IPS DF 19.7 (cell line): ENCODE data around the gene XKR8.

Experiments
- DNase-seq: peaks from one replicate; pipeline ENCODE4 v3.0.0-alpha.2; 2013; ENCODE audit warnings: low read depth, low spot score

XKR8 gene, protein sequence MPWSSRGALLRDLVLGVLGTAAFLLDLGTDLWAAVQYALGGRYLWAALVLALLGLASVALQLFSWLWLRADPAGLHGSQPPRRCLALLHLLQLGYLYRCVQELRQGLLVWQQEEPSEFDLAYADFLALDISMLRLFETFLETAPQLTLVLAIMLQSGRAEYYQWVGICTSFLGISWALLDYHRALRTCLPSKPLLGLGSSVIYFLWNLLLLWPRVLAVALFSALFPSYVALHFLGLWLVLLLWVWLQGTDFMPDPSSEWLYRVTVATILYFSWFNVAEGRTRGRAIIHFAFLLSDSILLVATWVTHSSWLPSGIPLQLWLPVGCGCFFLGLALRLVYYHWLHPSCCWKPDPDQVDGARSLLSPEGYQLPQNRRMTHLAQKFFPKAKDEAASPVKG

GRCh38 chr1:27959792-27960603 lies at the start of gene XKR8:
XKR8 (plus strand) TSS chr1:27959973; CDS start chr1:27960070, 97 bp downstream.
- DNase-seq = peak; percentile 42

- no peak for DNase-seq
These were observed 47.3 kb upstream of the XKR8 start for GRCh38 chr1:27912429-27912828.

GRCh38 chr1:27915082-27915575 lies 44.6 kb upstream of the XKR8 start:
- DNase-seq = no peak

- no peak for DNase-seq
These were observed 37.5 kb upstream of the XKR8 start for GRCh38 chr1:27922272-27922671.

GRCh38 chr1:27928216-27928954 lies 31.4 kb upstream of the XKR8 start:
- no peak for DNase-seq

DNA sequence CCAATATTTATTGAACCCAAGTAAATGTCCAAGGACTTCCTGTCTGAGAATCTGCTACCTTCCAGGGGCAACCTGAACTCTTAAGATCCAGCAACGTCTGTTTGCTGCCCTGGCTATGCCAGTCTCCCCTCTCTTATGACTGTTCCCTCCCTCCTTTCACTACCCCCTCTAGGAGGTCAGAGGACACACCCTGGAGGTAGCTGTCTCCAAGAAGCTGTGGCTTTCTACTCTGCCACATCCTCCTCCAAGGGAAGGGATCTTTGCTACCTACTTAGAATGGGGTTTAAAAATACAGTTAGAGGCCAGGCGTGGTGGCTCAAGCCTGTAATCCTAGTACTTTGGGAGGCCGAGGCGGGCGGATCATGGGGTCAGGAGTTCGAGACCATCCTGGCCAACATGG lies 28.6 kb upstream of the XKR8 start:
- no peak for DNase-seq

DNA sequence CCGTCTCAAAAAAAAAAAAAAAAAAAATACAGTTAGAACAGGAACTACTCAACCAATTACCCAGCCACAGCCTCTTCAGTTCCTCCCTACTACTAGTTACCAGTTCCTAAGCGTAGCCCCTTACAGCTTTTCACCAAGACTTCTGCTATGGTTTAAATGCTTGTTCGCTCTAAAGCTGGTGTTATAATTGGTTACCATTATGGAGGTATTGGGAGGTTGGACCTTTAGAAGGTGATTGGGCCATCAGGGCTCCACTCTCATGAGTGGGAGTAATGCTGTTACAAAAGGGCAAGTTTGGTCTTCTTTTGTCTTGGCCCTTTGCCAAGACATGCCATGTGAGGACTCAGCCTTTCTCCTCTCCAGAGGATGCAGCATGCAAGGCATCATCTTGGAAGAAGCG lies 28.0 kb upstream of the XKR8 start:
- no peak for DNase-seq

- peak; percentile 86 for DNase-seq
These were observed 24.8 kb upstream of the XKR8 start, which contains the start of gene SMPDL3B for GRCh38 chr1:27934818-27935549. SMPDL3B (plus strand) TSS chr1:27935000; CDS start chr1:27935184, 184 bp downstream.

DNA sequence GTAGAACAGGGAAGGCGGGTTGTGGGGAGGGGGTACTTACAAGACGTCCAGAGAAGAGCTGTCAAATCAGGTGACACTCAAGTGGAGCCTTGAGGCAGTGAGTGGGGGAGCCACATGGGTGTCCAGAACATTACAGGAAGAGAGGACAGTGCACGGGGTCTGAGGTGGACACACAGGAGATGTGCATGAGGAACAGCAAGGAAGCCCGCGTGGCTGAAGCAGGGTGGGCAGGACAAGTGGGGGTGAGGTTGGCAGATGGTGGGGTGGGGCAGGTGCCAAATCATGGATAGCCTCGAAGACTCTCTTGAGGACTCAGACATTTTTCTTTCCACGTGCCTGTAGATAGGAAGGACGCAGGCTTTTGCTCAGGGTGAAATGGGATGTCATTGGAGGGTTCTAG lies 24.1 kb upstream of the XKR8 start:
- no peak for DNase-seq

- DNase-seq = no peak
These were observed 23.4 kb upstream of the XKR8 start for GRCh38 chr1:27936370-27936769.

DNA sequence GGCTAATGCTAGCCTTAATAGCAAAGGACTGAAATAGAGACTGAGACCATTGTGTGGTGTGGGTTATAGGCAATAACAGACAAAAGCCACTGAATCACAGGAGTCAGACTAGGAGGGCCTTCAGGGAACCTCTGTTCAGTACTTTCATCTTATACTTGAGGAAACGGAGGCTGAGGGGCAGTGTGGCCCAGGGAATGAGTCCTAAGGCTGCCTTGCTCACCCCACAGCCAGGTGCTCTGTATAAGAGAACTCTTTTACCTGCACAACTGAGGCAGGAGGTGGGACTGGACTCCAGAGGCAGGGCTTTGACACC lies 22.3 kb upstream of the XKR8 start:
- DNase-seq = no peak

DNA sequence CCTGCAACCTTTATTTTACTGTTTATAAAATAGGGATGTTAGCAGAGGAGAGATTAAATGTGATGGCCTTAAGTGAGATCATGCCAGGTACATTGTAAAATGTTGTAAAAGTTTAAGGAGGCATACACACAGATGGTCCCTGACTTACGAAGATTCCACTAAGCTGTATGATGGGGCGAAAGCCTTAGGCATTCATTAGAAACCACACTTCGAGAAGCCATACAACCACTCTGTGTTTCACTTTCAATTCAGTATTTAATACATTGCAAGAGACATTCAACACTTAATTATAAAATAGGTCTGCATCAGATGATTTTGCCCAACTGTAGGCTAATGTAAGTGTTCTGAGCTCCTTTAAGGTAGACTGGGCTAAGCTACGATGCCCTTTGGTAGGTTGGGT lies 21.3 kb upstream of the XKR8 start:
- no peak for DNase-seq

DNA sequence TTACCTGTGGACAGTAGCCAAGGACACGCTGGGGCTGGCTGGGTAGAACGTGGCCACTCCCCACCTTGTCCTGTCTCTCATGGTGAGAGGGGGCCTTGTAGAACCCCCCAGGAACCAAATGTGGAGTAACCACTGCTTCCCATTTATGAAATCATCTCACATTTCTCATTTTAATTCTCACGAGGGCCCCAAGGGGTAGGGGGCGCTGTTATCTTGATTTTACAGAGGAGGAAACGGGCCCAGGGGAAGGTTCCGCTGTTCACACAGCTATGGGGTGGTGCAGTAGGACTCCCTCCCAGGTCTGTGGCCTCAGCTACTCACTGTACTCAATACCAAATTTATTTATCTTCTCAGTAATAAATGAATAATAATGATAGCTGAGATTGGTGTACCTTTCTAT lies 19.5 kb upstream of the XKR8 start:
- no peak for DNase-seq

DNA sequence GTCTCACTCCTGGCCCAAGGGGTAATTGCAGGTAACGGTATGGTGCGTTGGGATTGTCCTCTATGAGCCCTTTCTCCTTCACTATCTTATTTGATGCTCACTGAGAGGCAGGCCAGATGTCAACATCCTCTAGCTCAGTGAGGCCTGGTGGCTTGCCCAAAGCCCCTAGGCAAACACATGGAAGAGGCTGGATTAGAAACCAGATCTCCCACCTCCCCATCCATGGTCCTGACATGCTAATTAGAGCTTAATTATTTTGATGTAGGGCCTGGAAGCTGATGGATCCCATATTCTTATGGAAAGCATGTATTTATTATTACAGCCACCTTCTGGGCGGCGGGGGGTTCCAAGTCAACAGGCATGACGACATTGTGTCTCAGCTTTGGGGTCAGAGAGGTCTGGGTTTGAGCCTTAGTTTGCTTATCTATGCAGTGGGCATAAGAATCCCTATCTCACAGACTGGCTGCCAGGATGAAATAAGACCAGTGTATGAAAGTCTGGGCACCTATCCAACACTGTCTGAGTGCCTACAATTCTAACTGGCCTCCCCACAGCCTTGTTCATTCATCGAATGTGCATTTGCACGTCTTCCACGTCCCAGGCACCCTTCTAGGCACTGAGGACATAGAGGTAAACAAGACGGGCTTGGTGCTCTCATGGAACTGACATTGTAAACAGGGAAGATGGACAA lies 18.8 kb upstream of the XKR8 start:
- no peak for DNase-seq

DNA sequence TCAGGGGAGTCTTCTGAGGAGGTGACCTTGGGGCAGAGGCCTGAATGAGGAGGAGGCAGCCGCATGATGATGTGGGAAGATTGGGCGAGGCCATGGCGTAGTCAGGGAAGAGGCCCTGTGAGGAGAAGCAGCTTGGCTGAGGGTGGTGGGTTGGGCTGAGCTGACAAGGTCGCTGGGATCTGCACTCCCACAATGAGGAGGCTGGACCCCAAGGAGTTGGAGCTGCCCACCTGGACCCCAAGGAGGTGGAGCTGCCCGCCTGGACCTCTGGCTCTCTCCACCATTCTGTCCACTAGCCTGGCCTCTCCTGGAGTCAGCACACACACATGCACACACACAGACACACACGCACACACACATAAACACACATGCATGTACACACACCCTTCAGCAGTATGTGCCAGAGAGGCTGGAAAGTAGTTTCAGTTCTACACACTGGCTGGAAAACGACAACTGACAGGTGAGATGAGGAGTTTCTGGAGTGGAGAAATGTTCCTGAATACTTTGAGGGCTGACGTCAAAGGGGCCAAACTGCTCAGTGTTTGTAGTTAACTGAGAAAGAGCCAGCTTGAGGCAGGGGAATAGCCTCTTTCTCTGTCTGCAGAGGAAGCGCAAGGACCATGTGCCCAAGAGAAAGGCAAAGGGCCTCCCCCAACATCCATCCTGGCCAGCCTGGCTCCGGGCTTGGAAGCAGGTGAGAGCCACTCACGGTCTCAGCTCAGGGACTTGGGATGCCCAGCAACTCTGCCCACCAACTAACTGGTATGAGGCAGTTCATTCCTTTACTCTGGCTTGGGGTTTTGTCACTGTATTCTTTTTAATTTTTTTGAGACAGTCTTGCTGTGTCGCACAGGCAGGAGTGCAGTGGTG lies 17.9 kb upstream of the XKR8 start:
- no peak for DNase-seq

DNA sequence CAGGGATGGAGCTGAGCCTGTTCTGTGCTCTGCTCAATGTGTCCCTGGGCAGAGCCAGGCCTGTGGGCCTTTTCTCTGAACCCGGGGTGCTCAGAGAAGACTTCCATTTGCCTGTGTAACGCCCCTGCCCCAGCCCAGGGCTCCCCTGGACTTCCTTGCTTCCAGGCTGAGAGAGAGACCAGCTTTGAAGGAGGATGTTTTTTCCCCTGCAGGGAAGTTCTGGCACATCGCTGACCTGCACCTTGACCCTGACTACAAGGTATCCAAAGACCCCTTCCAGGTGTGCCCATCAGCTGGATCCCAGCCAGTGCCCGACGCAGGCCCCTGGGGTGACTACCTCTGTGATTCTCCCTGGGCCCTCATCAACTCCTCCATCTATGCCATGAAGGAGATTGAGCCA lies 14.8 kb upstream of the XKR8 start:
- no peak for DNase-seq

DNA sequence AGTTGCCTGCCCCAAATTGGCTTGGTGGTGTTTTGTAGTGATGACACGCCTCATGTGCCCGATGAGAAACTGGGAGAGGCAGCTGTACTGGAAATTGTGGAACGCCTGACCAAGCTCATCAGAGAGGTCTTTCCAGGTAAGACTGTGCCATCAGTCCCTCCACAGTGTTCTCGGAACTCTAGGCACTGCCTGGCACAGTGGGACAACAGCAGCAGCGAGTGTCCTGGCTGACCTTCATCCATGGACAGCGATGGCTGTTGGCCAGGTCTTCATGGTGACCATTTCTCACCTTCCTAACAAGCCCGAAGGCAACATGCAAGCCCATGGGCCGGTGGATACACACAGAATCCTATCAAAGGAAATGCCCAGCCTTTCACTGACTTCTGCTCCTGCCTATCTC lies 10.7 kb upstream of the XKR8 start:
- DNase-seq = no peak

DNA sequence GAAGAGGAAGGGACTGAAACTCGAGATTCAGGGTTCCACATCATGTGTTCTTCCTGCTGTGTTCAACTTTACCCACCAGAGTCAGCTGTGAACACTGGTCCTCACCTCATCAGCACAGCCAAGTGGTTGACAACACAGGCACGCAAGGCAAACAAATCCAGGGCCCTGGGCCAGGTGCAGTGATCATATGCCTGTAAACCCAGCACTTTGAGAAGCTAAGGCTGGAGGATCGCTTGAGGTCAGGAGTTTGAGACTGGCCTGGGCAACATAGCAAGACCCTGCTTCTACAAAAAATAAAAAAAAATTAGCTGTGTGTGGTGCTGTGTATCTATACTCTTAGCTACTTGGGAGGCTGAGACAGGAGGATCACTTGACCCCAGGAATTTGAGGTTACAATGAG lies 8.4 kb upstream of the XKR8 start:
- no peak for DNase-seq

- DNase-seq = no peak
These were observed 7.6 kb upstream of the XKR8 start for GRCh38 chr1:27952147-27952546.

DNA sequence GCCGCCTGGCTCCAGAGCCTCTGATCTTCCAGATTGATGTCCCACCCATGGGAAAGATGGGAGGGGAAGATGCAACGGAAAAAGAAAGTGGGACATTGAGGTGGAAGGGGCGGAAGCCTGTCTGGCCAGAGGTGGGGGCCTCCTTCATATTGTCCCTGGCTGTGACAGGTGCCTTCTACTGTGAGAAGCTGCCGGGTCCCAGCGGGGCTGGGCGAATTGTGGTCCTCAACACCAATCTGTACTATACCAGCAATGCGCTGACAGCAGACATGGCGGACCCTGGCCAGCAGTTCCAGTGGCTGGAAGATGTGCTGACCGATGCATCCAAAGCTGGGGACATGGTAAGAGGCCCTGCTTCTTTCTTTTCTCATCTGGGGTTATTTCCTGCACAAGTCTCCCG lies 5.6 kb upstream of the XKR8 start:
- no peak for DNase-seq
